GM20000 (cell line): ENCODE results near the gene KCND2.

Experiments
- DNase-seq: peaks from one replicate; pipeline ENCODE4 v3.0.0; 2012; ENCODE audit warnings: low spot score
- TF ChIP-seq, protein P1 (sequence below): IDR thresholded peaks from 2 replicates; pipeline ENCODE4 v1.5.1; 2012; ENCODE audit warnings: mild to moderate bottlenecking, control low read depth; ENCODE audit errors: extremely low read depth, missing control alignments

The KCND2 gene

DNA sequence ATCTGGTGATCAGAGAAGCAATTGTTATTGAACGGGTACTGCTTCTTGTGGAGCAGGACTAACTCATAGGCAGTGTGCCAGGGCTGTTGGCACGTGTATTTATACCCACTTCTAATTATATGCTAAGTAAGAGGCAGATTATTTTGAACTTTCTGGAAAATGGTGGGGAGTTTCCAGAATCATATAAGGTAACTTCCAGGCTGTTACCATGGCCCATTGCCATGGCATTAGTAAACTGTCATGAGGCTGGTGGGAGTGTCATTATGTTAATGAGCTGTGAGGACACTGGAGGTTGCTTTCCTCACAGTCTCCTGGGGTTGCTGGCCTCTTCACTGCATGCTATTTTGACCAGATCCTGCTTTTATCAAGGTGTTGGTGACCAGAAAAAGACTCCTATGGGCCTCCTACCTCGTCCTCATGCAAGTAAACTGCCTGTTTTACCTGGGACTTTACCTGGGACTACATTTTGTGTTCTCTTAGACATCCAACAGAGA lies 122.6 kb downstream of the KCND2 start:
- DNase-seq: peak; percentile 41
- TF ChIP-seq, protein P1, sequence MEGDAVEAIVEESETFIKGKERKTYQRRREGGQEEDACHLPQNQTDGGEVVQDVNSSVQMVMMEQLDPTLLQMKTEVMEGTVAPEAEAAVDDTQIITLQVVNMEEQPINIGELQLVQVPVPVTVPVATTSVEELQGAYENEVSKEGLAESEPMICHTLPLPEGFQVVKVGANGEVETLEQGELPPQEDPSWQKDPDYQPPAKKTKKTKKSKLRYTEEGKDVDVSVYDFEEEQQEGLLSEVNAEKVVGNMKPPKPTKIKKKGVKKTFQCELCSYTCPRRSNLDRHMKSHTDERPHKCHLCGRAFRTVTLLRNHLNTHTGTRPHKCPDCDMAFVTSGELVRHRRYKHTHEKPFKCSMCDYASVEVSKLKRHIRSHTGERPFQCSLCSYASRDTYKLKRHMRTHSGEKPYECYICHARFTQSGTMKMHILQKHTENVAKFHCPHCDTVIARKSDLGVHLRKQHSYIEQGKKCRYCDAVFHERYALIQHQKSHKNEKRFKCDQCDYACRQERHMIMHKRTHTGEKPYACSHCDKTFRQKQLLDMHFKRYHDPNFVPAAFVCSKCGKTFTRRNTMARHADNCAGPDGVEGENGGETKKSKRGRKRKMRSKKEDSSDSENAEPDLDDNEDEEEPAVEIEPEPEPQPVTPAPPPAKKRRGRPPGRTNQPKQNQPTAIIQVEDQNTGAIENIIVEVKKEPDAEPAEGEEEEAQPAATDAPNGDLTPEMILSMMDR: no peak

DNA sequence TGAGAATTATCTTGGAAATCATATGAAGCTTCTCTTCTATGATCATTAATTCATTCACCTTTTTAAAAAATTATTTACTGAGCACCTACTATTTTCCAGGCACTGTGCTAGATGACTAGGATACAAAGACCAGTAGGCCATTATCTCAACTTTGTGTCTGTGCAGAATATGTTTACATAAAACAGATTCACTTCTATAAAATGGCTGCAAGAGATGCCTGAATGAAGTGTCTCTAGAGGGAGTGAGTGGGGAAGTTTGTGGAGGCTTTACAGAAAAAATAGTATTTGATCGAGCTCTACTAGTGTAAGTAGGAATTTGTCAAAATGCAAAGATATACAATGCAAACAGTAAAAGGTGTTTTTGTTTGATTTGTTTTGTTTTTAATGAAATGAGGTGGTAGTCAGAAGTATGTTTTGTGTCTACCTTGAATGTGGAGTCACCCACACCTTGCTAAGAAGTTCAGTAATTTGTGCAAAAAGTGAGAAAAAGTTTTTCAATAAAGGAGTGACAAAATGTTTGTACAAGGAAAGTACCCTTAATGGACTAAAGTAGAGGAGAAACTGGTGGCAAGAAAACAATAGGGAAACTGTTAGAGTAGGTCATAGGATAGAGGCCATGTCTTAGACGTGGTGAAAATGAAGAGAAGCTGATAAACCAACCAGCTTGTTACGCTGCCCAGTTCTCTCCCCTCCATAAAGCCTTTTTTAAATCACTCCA lies 125.5 kb downstream of the KCND2 start:
- TF ChIP-seq, protein P1: no peak
- no peak for DNase-seq

DNA sequence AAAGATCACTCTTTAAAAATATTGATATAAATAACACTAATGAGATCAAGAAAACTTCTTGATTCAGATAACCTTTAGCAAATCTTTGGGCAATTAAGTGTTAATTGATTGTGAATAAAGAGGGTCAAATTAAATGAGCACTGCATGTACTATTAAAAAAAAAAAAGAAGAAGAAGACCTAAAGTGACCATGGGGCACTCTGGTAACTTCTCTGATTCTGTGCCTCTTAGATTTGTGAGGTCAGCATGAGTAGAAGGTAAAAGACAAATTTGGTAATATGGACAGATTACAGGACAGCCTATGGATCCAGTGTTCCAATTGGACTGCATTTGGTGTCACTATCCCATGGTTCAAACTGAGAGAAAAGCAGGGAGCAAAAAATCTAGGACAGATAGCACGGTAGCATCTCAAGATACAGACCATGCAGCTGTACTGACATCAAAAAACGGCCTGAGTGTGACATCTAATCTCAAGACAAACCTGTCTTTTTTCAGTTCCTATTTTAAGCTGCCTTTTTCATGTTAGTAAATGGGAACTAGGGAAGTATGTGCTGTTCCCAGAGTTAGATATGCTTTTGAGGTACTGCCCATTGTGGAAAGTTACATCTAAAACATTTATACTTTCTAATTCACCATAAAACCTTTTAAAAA lies 128.0 kb downstream of the KCND2 start:
- no peak for DNase-seq
- TF ChIP-seq, protein P1: no peak

DNA sequence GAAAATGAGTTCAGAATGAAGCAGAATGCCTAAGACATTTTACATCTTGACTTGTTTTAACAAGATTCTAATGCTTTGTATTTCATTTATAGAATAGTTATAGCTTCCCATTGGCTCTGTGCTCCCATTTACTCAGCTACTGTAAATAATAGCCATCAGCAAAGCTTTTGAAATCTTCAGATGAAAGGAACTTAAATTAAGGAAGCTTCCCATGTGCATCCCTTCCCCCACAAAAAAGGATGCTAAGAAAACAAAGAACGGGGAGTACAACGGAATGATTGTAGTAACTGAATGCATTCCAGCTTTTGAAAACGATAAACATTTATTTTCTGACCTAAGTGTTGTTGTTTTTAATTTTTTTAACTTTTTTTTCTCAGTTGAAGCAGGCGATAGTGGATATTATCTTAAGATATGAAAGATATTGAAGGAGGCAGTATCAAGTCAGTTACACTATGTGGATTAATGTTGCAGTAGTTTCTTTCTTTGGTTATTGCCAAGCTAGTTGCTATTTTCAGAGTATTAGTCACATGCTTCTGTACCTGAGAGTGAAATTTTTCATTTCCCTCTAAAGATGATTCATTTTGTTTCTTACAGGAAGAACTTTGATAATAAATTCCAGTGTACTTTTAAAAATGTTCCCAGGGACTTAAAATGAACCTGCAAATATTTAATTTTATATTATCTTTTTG lies 129.2 kb downstream of the KCND2 start:
- DNase-seq: peak; percentile 7
- TF ChIP-seq, protein P1: no peak

DNA sequence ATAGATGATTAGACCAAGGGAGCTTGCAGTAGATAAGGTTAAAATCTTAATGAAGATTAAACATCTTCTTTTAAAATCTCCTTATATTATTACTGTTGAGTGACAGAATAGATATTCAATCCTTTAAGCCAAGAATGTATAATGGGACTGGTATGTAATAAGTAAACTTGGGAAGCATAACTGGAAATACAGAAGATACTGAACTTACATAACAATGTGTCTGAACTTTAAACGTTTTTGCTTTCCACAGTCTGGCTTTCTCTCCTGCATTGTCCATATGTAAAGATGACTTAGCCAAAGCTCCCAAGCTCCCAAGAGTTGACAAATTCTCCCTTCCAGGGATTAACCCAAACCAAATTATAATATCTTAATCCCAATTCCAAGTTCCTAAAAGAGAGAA lies 129.8 kb downstream of the KCND2 start:
- TF ChIP-seq, protein P1: no peak
- no peak for DNase-seq

DNA sequence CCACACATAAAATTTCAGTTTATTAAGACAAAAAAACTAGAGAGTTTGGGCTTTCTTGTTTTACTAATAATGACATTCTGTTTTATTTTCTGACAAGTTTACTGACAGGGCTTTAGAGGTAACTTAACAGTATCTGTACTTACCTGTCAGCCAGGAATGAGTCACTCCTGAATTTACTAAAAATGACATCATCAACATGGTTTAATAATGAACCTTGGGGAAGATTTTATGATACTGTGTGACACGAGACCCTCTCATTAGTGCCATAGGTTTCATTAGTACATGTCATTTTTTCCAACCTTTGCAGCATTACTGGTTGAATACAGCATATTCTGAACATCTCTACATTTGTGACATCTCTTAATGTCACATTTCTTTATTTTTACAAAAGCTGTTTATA lies 131.1 kb downstream of the KCND2 start:
- TF ChIP-seq, protein P1: no peak
- DNase-seq: no peak

DNA sequence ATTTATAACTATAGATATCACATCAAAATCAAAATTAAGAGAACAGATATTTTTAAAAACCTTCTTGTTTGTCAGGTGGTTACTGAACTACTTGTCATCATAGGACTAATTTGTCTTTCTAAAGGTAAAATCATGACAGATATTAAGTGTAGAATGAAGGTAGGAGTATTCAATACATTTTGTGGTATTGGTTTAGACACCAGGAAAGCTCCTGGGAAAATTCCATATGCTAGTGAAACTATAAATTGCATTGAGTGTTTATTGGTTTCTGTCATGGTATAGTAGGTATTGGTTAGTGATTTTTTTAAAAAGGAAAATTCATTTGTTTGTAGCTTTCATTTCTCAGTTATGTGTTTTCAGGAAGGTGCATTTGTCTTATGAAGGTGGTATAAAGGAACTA lies 132.7 kb downstream of the KCND2 start:
- TF ChIP-seq, protein P1: no peak
- DNase-seq: no peak
